K562 (cell line): ENCODE measurements around the gene NEDD4L. TPM values are rescaled to one million over a fixed set of nuclear protein-coding genes. Genes with fewer than 3 reads are reported as not detected.

ENCODE experiments used
- ARID1B ChIP-seq: fragments of 450-650 bp; IDR thresholded peaks from 2 replicates; pipeline ENCODE4 v1.6.1; 2016; ENCODE audit warnings: antibody characterized with exemption, mild to moderate bottlenecking, inconsistent platforms
- ARID3A ChIP-seq: IDR thresholded peaks from 2 replicates; pipeline ENCODE4 v1.6.1; 2012; ENCODE audit warnings: low read depth, low read length, improper control_type of control experiment, borderline replicate concordance
- CEBPG ChIP-seq, 3 experiments: fragments of 200-800 bp in 1 of 3; sonication (Bioruptor generic) in 1 of 3; sonication (generic) in 1 of 3; formaldehyde crosslinking in 1 of 3; IDR thresholded peaks in 2 of 3; conservative IDR thresholded peaks in 1 of 3; 2 replicates each; pipeline versions ENCODE4 v1.6.1 to v1.8.0; 2016 to 2022; ENCODE audit warnings: missing compliant biosample characterization in 2 of 3, missing genetic modification characterization in 2 of 3, mild to moderate bottlenecking in 1 of 3, missing genetic modification reagents in 1 of 3
- CREBBP ChIP-seq: IDR thresholded peaks from one replicate; pipeline ENCODE4 v1.6.1; 2012; ENCODE audit warnings: low read depth, mild to moderate bottlenecking, control low read depth, inconsistent platforms, low read length
- FOXK2 ChIP-seq, 2 experiments: fragments of 450-650 bp; IDR thresholded peaks in 1 of 2; conservative IDR thresholded peaks in 1 of 2; 2 replicates each; pipeline ENCODE4 v1.6.1; 2016; ENCODE audit warnings: low read depth in 2 of 2, mild to moderate bottlenecking in 1 of 2
- HDAC1 ChIP-seq, 2 experiments: fragments of 450-650 bp; IDR thresholded peaks; 2 replicates each; pipeline ENCODE4 v1.6.1; 2016 to 2017; ENCODE audit warnings: inconsistent platforms in 1 of 2, mild to moderate bottlenecking in 1 of 2, moderate library complexity in 1 of 2
- NCOA4 ChIP-seq: fragments of 450-650 bp; IDR thresholded peaks from 2 replicates; pipeline ENCODE4 v1.6.1; 2018; ENCODE audit warnings: mild to moderate bottlenecking; ENCODE audit not compliant: partially characterized antibody
- NFATC3 ChIP-seq: fragments of 450-650 bp; IDR thresholded peaks from 2 replicates; pipeline ENCODE4 v1.6.1; 2017; ENCODE audit warnings: mild to moderate bottlenecking
- NRF1 ChIP-seq, 2 experiments: fragments of 450-650 bp; IDR thresholded peaks in 1 of 2; conservative IDR thresholded peaks in 1 of 2; 2 replicates each; pipeline ENCODE4 v1.6.1; 2014; ENCODE audit warnings: mild to moderate bottlenecking in 2 of 2
- POLR3G ChIP-seq: IDR thresholded peaks from 2 replicates; pipeline ENCODE4 v1.6.1; 2011; ENCODE audit not compliant: insufficient read length, insufficient replicate concordance; ENCODE audit errors: extremely low read depth
- SOX6 ChIP-seq: fragments of 450-650 bp; IDR thresholded peaks from 2 replicates; pipeline ENCODE4 v1.6.1; 2014; ENCODE audit warnings: mild to moderate bottlenecking
- STAG1 ChIP-seq: sonication (generic); formaldehyde crosslinking; IDR thresholded peaks from 2 replicates; pipeline ENCODE4 v1.5.0; 2020; ENCODE audit warnings: missing genetic modification reagents, borderline replicate concordance
- TCF7 ChIP-seq: sonication (generic); IDR thresholded peaks from 2 replicates; pipeline ENCODE4 v1.6.1; 2016; ENCODE audit warnings: antibody characterized with exemption, borderline replicate concordance
- TEAD4 ChIP-seq, 2 experiments: sonication (generic) in 1 of 2; formaldehyde crosslinking in 1 of 2; IDR thresholded peaks; 2 replicates each; pipeline versions ENCODE4 v1.6.1 to v1.8.0; 2012 to 2022; ENCODE audit warnings: borderline replicate concordance in 1 of 2, inconsistent platforms in 1 of 2, low read length in 1 of 2, mild to moderate bottlenecking in 1 of 2, missing genetic modification reagents in 1 of 2
- UBTF ChIP-seq, 2 experiments: IDR thresholded peaks; 2 replicates each; pipeline ENCODE4 v1.6.1; 2012; ENCODE audit warnings: improper control_type of control experiment in 2 of 2, low read depth in 2 of 2, low read length in 2 of 2, borderline replicate concordance in 1 of 2
- ZBTB2 ChIP-seq: fragments of 450-650 bp; IDR thresholded peaks from 2 replicates; pipeline ENCODE4 v1.6.1; 2016; ENCODE audit warnings: antibody characterized with exemption
- ZBTB5 ChIP-seq: fragments of 450-650 bp; IDR thresholded peaks from 2 replicates; pipeline ENCODE4 v1.6.1; 2017; ENCODE audit warnings: antibody characterized with exemption
- ZFP30 ChIP-seq: fragments of 250-450 bp; sonication (Bioruptor Pico); IDR thresholded peaks from 2 replicates; pipeline ENCODE4 v1.8.0; 2022; ENCODE audit warnings: moderate library complexity, mild to moderate bottlenecking, inconsistent platforms, borderline replicate concordance
- ZNF354B ChIP-seq: fragments of 250-450 bp; sonication (Bioruptor Pico); IDR thresholded peaks from 2 replicates; pipeline ENCODE4 v1.4.0; 2020
- ZNF436 ChIP-seq: fragments of 250-450, 450-650 bp; sonication (Bioruptor Pico); formaldehyde crosslinking; IDR thresholded peaks from 2 replicates; pipeline ENCODE4 v1.7.0; 2020; ENCODE audit warnings: mild to moderate bottlenecking
- polyA plus RNA-seq, 8 experiments: library from polyadenylated mRNA; depleted of rRNA in 4 of 8; stranded (reverse) in 5 of 8; unstranded in 3 of 8; fragments of >200 nt; fragmentation: Nextera tagmentation in 2 of 8; fragmentation: Illumina TruSeq in 1 of 8; extraction: Ambion mirVana in 2 of 8; extraction: Trizol in 1 of 8; gene quantifications; 2 replicates each; pipeline versions ENCODE4 v1.2.1 to v1.2.3, GENCODE V29; 2011 to 2014; ENCODE audit warnings: inconsistent platforms in 1 of 8, missing spikeins in 1 of 8
- total RNA-seq, 7 experiments: library from RNA; depleted of rRNA in 6 of 7; stranded (reverse); fragments of >200 nt in 6 of 7; fragmentation: Illumina TruSeq in 2 of 7; extraction: Trizol in 2 of 7; gene quantifications; 2 replicates each; pipeline versions ENCODE4 v1.2.1 to v1.2.3, GENCODE V29; 2011 to 2021; ENCODE audit warnings: low replicate concordance in 1 of 7

NEDD4L gene
- total and polyA plus RNA-seq, 9 of the 15 experiments (the other 6 are each of a cell fraction or from before 2014, with no cell fraction given), result 8.1 to 33.4 (median 19.9) TPM

- TF ChIP-seq NCOA4 (no peak), ZBTB2 (peak; percentile 50; the same call in 1 of the 2 replicates), ARID1B (peak; percentile 87), TCF7 (no peak), POLR3G (no peak), NRF1 (conservative IDR thresholded peaks at IDR 0.05 in 1 of 2, IDR thresholded peaks at IDR 0.05 in 1 of 2) (peak; percentile 82 to 85), ZNF436 (CRISPR knock-in tag) (no peak), ZBTB5 (no peak), UBTF (IDR thresholded peaks at IDR 0.05; ENCODE audit: borderline replicate concordance in 1 of 2, low read depth in 2 of 2, low read length in 2 of 2) (no peak), CREBBP (no peak), TEAD4 (IDR thresholded peaks at IDR 0.05; ENCODE audit: low read length) (peak; percentile 77), TEAD4 (CRISPR knock-in tag; IDR thresholded peaks at IDR 0.05; ENCODE audit: borderline replicate concordance) (no peak), HDAC1 (IDR thresholded peaks at IDR 0.05) (peak in 1 of 2 experiments; percentile 79; a peak in 2 of 4 replicates), ARID3A (no peak), CEBPG (CRISPR knock-in tag; IDR thresholded peaks at IDR 0.05) (no peak), CEBPG (tag; conservative IDR thresholded peaks at IDR 0.05 in 1 of 2, IDR thresholded peaks at IDR 0.05 in 1 of 2) (no peak), ZFP30 (no peak), FOXK2 (conservative IDR thresholded peaks at IDR 0.05 in 1 of 2, IDR thresholded peaks at IDR 0.05 in 1 of 2; ENCODE audit: low read depth in 2 of 2) (peak; percentile 77 to 80), SOX6 (peak; percentile 52), ZNF354B (CRISPR knock-in tag) (no peak), STAG1 (CRISPR knock-in tag) (no peak), NFATC3 (no peak)
These were observed 73.9 kb downstream of the NEDD4L start (continued) for GRCh38 chr18:58117786-58118403.
